Mammary epithelial cell (primary cell): ENCODE measurements around the gene TPCN1.

Experiments
- EZH2 ChIP-seq: IDR thresholded peaks from 2 replicates; pipeline ENCODE4 v1.6.1; 2012; ENCODE audit warnings: low read length, inconsistent platforms, borderline replicate concordance
- TF ChIP-seq, protein P1 (sequence below), 2 donors: IDR thresholded peaks in 1 of 2; conservative IDR thresholded peaks in 1 of 2; 2 replicates each; pipeline ENCODE4 v1.5.1; 2011 to 2012; ENCODE audit warnings: inconsistent platforms in 2 of 2, low read length in 2 of 2, mild to moderate bottlenecking in 2 of 2, control low read depth in 1 of 2, low read depth in 1 of 2; ENCODE audit not compliant: insufficient read depth in 1 of 2; ENCODE audit errors: extremely low read depth in 1 of 2

DNA sequence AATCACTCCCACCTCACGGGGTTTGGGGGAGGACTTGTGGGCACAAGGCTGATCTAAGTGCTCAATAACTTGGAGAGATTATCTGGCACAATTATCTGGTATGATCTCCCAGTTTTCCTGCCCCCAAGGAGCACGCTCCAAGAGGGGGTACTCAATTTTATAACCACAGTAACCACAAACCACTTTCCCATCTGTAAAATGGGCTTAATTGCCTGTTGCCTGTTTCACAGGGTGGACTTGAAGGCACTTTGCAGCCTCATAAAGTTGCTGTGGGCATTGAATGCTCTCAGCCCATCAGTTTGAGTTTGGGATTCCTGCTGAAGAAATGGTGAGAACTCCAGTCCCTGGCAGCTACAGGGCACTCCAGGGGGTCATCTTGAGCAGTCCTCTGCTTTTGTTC, 109.2 kb downstream of the TPCN1 start:
- TF ChIP-seq, protein P1, sequence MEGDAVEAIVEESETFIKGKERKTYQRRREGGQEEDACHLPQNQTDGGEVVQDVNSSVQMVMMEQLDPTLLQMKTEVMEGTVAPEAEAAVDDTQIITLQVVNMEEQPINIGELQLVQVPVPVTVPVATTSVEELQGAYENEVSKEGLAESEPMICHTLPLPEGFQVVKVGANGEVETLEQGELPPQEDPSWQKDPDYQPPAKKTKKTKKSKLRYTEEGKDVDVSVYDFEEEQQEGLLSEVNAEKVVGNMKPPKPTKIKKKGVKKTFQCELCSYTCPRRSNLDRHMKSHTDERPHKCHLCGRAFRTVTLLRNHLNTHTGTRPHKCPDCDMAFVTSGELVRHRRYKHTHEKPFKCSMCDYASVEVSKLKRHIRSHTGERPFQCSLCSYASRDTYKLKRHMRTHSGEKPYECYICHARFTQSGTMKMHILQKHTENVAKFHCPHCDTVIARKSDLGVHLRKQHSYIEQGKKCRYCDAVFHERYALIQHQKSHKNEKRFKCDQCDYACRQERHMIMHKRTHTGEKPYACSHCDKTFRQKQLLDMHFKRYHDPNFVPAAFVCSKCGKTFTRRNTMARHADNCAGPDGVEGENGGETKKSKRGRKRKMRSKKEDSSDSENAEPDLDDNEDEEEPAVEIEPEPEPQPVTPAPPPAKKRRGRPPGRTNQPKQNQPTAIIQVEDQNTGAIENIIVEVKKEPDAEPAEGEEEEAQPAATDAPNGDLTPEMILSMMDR (conservative IDR thresholded peaks at IDR 0.05 in 1 of 2, IDR thresholded peaks at IDR 0.05 in 1 of 2; ENCODE audit: extremely low read depth in 1 of 2, insufficient read depth in 1 of 2, low read depth in 1 of 2, low read length in 2 of 2), result no peak
- no peak for TF ChIP-seq EZH2
